Measurements from ENCODE around the gene STK4.

GRCh38 chr20:45113865-45114264 is 147.6 kb downstream of the STK4 start:
- TF ChIP-seq CTCF (IDR thresholded peaks at IDR 0.05) (no peak), POLR2A (IDR thresholded peaks at IDR 0.05) (no peak)
